ENCODE data around the gene HSD17B2.

- TF ChIP-seq CTCF (IDR thresholded peaks at IDR 0.05): no peak
- no peak for TF ChIP-seq POLR2A (IDR thresholded peaks at IDR 0.05)
- TF ChIP-seq POLR2AphosphoS5 (IDR thresholded peaks at IDR 0.05): no peak
Observed at GRCh38 chr16:82124651-82125050, 89.6 kb downstream of the HSD17B2 start.
